H7 (cell line): Measurements from ENCODE around the gene RHOBTB3. TPM values are rescaled to one million over a fixed set of nuclear protein-coding genes. Genes with fewer than 3 reads are reported as not detected.
"Not testable (repeated sequence)": the region's sequence is repeated elsewhere in the genome, so short reads cannot be mapped to it uniquely, and the experiment has no call there.

Experiments
- DNase-seq: peaks from one replicate; pipeline ENCODE4 v3.0.0; 2012
- H3K27me3 ChIP-seq: 2 replicates; pipeline ENCODE4 v1.6.0; 2011; ENCODE audit warnings: mild to moderate bottlenecking, low read length; ENCODE audit not compliant: control insufficient read depth, insufficient read depth
- H3K36me3 ChIP-seq: replicated peaks from 2 replicates; pipeline ENCODE4 v1.5.1; 2011; ENCODE audit warnings: low read length; ENCODE audit not compliant: control insufficient read depth, insufficient read depth
- H3K4me3 ChIP-seq: 2 replicates; pipeline ENCODE4 v1.5.1; 2011; ENCODE audit warnings: low read depth, mild to moderate bottlenecking, control low read depth, low read length, moderate library complexity; ENCODE audit not compliant: insufficient read depth
- total RNA-seq: library from RNA; depleted of rRNA; stranded (reverse); fragments of >200 nt; shearing (Covaris generic); gene quantifications from 2 replicates; pipeline ENCODE4 v1.2.3, GENCODE V29; 2014

Gene RHOBTB3
- total RNA-seq, 1 experiment from 2014 or later, result 45.6 TPM

GRCh38 chr5:95803271-95804148, 72.4 kb downstream of the RHOBTB3 start:
- Histone ChIP-seq H3K36me3 (no peaks in the 10 kb centered on the region), H3K4me3 (no peak overlapping the region), H3K27me3 (no peaks in the 10 kb centered on the region)
- no peak for DNase-seq

GRCh38 chr5:95804736-95805539, 73.8 kb downstream of the RHOBTB3 start:
- no peak overlapping the region for H3K4me3 ChIP-seq
- H3K36me3 ChIP-seq, result no peaks in the 10 kb centered on the region
- no peaks in the 10 kb centered on the region for H3K27me3 ChIP-seq
- DNase-seq, result no peak

GRCh38 chr5:95806687-95807086, 75.6 kb downstream of the RHOBTB3 start:
- Histone ChIP-seq H3K4me3 (no peak overlapping the region), H3K36me3 (no peaks in the 10 kb centered on the region), H3K27me3 (no peaks in the 10 kb centered on the region)
- DNase-seq, result no peak

- Histone ChIP-seq H3K36me3 (no peaks in the 10 kb centered on the region), H3K27me3 (no peaks in the 10 kb centered on the region), H3K4me3 (no peak overlapping the region)
- no peak for DNase-seq
Observed at GRCh38 chr5:95808013-95808685, 77.0 kb downstream of the RHOBTB3 start.

DNA sequence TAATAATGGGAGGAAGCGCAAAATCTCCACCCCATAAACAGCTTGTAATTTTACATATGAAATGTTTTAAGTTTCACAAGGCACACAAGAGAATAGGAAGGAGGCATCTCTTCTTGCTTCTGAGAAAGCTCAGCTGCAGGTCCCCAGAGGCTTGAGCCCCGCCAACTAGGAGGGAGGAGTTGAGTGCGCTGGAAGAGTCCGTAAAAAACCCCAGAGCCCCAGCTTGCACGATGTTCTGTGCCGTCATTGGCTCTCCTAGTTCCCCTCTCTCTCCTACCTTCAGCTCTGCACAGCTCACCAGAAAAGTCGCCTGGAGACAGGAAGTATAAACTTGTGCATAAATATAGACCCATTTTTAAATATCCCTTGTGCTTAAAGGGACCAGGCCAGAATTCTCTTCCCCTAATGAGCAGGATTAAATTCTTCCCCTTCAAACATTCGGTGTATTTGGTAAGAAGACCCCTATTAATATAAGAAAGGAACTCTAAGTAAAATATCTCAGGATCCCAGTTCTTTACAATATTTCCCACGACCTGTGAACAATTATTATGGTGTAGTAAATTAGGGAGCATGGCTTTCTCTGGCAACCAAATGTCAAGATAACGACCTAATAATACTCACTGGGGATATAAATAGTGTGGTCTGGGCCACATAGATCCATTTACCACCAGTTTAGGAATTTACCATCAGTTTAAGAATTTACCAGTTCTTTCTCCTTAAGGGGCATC, 77.7 kb downstream of the RHOBTB3 start:
- no peak for DNase-seq
- Histone ChIP-seq H3K36me3 (no peaks in the 10 kb centered on the region), H3K4me3 (no peak overlapping the region), H3K27me3 (no peaks in the 10 kb centered on the region)

GRCh38 chr5:95809414-95809960, 78.4 kb downstream of the RHOBTB3 start:
- no peak overlapping the region for H3K4me3 ChIP-seq
- no peak for DNase-seq
- H3K27me3 ChIP-seq, result no peaks in the 10 kb centered on the region
- no peaks in the 10 kb centered on the region for H3K36me3 ChIP-seq

- no peaks in the 10 kb centered on the region for H3K36me3 ChIP-seq
- no peak for DNase-seq
- no peak overlapping the region for H3K4me3 ChIP-seq
- no peaks in the 10 kb centered on the region for H3K27me3 ChIP-seq
Observed at GRCh38 chr5:95810305-95811125, 79.4 kb downstream of the RHOBTB3 start.

DNA sequence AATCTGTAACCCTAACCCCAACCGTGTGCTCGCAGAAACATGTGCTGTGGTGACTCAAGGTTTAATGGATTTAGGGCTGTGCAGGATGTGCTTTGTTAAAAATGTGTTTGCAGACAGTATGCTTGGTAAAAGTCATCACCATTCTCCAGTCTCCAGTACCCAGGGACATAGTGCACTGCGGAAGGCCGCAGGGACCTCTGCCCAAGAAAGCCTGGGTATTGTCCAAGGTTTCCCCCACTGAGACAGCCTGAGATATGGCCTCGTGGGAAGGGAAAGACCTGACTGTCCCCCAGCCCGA, 79.9 kb downstream of the RHOBTB3 start:
- DNase-seq, H3K27me3 ChIP-seq, H3K4me3 ChIP-seq, H3K36me3 ChIP-seq: not testable (repeated sequence)

DNA sequence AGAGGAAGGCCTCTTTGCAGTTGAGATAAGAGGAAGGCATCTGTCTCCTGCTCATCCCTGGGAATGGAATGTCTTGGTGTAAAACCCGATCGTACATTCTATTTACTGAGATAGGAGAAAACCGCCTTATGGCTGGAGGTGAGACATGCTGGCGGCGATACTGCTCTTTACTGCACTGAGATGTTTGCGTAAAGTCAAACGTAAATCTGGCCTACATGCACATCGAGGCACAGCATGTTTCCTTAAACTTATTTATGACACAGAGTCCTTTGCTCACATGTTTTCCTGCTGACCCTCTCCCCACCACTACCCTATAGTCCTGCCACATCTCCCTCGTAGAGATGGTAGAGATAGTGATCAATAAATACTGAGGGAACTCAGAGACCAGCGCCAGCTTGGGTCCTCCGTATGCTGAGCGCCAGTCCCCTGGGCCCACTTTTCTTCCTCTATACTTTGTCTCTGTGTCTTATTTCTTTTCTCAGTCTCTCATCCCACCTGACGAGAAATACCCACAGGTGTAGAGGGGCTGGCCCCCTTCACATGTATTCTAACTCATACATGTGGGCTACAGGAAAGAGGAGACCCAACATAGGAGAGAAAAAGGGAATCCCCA, 80.4 kb downstream of the RHOBTB3 start:
- not testable (repeated sequence) for H3K27me3 ChIP-seq, DNase-seq, H3K4me3 ChIP-seq, H3K36me3 ChIP-seq

DNA sequence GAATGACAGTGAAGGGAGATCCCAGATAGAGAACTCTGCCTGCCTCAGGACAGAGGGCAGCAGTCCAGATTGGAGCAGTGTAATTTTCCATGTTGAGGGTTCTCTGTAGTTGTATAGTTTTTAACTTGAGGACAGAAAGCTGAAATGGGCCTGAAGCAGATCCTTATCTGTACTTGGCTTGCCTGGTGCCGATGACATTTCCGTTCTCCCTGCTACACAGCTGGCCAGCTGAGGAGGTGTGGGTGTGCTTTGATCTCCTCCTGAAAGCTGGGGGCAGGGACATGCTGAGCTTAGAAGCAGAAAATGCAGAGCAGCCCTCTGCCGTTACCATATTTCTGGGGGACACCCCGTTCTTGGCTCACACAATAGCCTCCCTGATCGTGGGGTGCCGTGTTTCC, 80.9 kb downstream of the RHOBTB3 start:
- H3K27me3 ChIP-seq, result no peaks in the 10 kb centered on the region
- no peak for DNase-seq

GRCh38 chr5:95813035-95813434, 81.9 kb downstream of the RHOBTB3 start:
- not testable (repeated sequence) for H3K4me3 ChIP-seq, DNase-seq, H3K27me3 ChIP-seq, H3K36me3 ChIP-seq

More for the DNA sequence above, 80.9 kb downstream of the RHOBTB3 start:
- no peak overlapping the region for H3K4me3 ChIP-seq
- H3K36me3 ChIP-seq, result no peaks in the 10 kb centered on the region

- H3K36me3 ChIP-seq, result no peaks in the 10 kb centered on the region
- no peak for DNase-seq
- no peaks in the 10 kb centered on the region for H3K27me3 ChIP-seq
- no peak overlapping the region for H3K4me3 ChIP-seq
Observed at GRCh38 chr5:95815155-95815729, 84.1 kb downstream of the RHOBTB3 start.

GRCh38 chr5:95816341-95816740, 85.2 kb downstream of the RHOBTB3 start:
- Histone ChIP-seq H3K4me3 (no peak overlapping the region), H3K36me3 (no peaks in the 10 kb centered on the region), H3K27me3 (no peaks in the 10 kb centered on the region)
- no peak for DNase-seq
